GM12892 (cell line): ENCODE measurements around the gene NKX1-1.

Experiments
- POLR2A ChIP-seq: IDR thresholded peaks from 2 replicates; pipeline ENCODE4 v1.6.1; 2011; ENCODE audit warnings: low read depth, low read length, control low read depth
- POLR2AphosphoS5 ChIP-seq: IDR thresholded peaks from 2 replicates; pipeline ENCODE4 v1.6.1; 2011; ENCODE audit warnings: low read depth, low read length, control low read depth

DNA sequence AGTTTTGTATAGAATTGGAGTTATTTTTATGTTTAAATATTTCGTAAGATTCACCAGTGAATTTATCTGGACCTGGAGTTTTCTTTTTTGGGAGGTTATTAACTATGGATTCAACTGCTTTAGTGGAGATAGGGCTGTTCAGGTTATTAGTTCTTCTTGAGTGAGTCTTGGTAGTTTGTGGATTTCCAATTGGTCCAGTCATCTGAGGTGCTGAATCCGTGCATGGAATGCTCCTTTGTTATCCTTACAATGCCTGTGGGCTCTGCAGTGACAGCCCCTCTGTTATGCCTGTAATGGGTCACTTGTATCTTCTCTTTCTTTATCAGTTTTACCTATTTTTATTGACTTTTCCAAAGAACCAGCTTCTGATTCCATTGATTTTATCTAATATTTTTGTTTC lies 15.4 kb upstream of the NKX1-1 start:
- TF ChIP-seq POLR2AphosphoS5 (no peak), POLR2A (no peak)
